ENCODE measurements around the gene MTOR. TPM values are rescaled to one million over a fixed set of nuclear protein-coding genes. Genes with fewer than 3 reads are reported as not detected.

Gene MTOR
- total RNA-seq, 1 donor from 2014 or later, result 66.3 TPM

DNA sequence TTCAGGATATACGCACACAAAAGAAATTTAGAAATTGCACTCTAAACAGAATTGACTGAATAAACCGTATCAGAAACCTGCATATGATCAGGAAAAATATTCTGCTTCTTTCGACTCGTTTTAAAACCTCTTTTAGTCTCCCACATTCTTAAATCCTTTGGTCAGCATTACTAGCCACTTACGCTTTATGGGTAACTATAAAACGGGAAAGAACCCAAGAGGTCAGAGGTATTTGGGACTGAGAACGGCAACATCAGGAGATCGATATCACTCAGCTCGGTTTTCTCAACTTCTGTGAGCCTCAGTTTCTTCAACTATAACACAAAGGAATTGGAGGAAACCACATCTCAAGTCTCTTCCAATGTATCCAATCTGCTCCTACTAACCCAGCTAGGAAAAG is 109.6 kb downstream of the MTOR start:
- Mint-ChIP-seq H3K4me3 (ENCODE audit: low read depth) (no peak overlapping the region), H3K9me3 (ENCODE audit: low read depth) (no peaks in the 10 kb centered on the region), H3K4me1 (ENCODE audit: low read depth) (no peaks in the 10 kb centered on the region), H3K27ac (no peak overlapping the region), H3K27me3 (no peaks in the 10 kb centered on the region), H3K36me3 (ENCODE audit: insufficient read depth) (peaks cover 11% of the 10 kb centered on the region)
- TF ChIP-seq, protein P1, sequence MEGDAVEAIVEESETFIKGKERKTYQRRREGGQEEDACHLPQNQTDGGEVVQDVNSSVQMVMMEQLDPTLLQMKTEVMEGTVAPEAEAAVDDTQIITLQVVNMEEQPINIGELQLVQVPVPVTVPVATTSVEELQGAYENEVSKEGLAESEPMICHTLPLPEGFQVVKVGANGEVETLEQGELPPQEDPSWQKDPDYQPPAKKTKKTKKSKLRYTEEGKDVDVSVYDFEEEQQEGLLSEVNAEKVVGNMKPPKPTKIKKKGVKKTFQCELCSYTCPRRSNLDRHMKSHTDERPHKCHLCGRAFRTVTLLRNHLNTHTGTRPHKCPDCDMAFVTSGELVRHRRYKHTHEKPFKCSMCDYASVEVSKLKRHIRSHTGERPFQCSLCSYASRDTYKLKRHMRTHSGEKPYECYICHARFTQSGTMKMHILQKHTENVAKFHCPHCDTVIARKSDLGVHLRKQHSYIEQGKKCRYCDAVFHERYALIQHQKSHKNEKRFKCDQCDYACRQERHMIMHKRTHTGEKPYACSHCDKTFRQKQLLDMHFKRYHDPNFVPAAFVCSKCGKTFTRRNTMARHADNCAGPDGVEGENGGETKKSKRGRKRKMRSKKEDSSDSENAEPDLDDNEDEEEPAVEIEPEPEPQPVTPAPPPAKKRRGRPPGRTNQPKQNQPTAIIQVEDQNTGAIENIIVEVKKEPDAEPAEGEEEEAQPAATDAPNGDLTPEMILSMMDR (IDR thresholded peaks at IDR 0.05; ENCODE audit: unreplicated experiment), result no peak
- no peak for DNase-seq (ENCODE audit: low spot score, unreplicated experiment)

DNA sequence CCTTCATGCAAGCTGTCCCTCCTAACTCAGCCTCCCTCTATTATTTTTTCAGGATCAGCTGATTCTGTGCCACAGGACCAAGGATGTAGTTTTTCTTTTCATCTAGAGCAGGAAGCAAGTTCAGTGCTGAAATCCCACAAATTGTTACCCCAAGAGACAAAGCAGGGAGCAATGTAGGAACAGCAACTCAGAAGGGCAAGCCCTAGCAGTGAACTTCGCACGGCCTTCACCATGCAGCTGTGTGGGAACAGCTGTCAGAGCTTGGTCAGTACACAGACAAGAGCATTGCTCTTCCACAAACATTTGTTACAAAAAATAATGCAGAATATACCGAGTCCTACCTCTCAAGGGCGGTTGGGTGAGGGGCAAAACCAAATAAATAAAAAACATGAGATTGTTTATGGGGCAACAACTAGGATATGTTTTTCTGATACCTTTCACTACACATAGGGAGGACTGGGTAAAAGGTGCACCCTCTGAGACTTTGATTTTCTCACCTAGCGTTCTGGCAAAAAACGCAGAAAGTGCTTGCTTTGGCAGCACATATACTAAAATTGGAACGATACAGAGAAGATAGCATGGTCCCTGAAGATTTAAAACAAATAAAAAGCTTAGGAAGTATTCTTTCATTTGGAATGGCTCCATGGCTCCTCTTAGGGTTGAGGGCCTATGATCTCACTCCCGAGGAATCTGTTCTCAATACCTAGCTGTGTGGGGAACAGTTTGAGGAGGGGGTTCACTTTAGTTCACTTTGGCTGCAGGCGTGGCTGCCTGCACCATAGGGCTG is 110.3 kb downstream of the MTOR start:
- no peak for DNase-seq (ENCODE audit: low spot score, unreplicated experiment)
- Mint-ChIP-seq H3K36me3 (ENCODE audit: insufficient read depth) (peaks cover 8% of the 10 kb centered on the region), H3K27me3 (no peaks in the 10 kb centered on the region), H3K4me3 (ENCODE audit: low read depth) (no peak overlapping the region), H3K27ac (no peak overlapping the region), H3K4me1 (ENCODE audit: low read depth) (no peaks in the 10 kb centered on the region), H3K9me3 (ENCODE audit: low read depth) (no peaks in the 10 kb centered on the region)
- TF ChIP-seq, protein P1 (IDR thresholded peaks at IDR 0.05; ENCODE audit: unreplicated experiment), result no peak

DNA sequence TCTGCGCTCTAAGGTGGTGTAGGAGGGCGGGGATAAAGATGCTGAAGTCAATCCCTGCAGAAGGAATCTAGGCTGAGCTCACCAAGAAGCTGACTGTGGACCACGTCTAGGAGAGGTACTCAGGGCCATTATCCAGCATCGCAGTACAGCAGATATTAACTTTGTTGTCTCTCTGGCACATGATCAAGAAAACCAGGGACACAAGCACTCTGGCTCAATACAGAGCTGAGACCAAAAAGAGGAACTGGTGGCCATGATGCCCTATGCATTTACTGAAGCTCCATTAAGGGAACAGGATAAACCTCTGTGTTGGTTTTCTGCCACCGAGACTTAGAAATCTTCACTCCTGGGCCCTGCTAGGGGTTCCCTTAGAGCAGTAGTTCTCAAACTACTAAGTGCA is 111.2 kb downstream of the MTOR start:
- Mint-ChIP-seq H3K4me1 (ENCODE audit: low read depth) (no peaks in the 10 kb centered on the region), H3K9me3 (ENCODE audit: low read depth) (no peaks in the 10 kb centered on the region), H3K27ac (no peak overlapping the region)

DNA sequence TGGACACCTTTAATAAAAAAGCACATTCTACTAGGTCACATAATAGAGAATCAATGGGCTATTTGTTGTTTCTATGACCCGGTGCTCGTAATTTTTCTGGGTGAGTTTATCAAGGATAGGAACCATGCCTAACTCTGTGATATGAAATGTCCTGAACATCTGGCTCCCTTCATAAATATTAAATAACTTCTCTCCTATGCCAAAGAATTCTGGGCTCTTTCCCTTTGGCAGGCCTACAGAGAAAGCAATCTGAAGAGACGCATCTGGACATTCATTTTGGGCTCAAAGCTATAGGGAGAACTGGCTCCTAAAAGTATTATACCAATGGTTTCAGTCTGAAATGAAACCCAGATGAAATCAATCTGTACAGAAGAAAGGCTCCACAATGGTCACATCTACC is 112.0 kb downstream of the MTOR start:
- H3K9me3 Mint-ChIP-seq (ENCODE audit: low read depth), result no peaks in the 10 kb centered on the region
- H3K4me3 Mint-ChIP-seq (ENCODE audit: low read depth), result no peak overlapping the region
- no peak for DNase-seq (ENCODE audit: low spot score, unreplicated experiment)
- H3K27ac Mint-ChIP-seq, result no peak overlapping the region
- no peaks in the 10 kb centered on the region for H3K4me1 Mint-ChIP-seq (ENCODE audit: low read depth)
- H3K36me3 Mint-ChIP-seq (ENCODE audit: insufficient read depth), result peaks cover 6% of the 10 kb centered on the region
- TF ChIP-seq, protein P1 (IDR thresholded peaks at IDR 0.05; ENCODE audit: unreplicated experiment), result no peak
- no peaks in the 10 kb centered on the region for H3K27me3 Mint-ChIP-seq

More for the DNA sequence above, 111.2 kb downstream of the MTOR start:
- no peak for DNase-seq (ENCODE audit: low spot score, unreplicated experiment)
- no peak overlapping the region for H3K4me3 Mint-ChIP-seq (ENCODE audit: low read depth)
- peaks cover 5% of the 10 kb centered on the region for H3K36me3 Mint-ChIP-seq (ENCODE audit: insufficient read depth)
- H3K27me3 Mint-ChIP-seq, result no peaks in the 10 kb centered on the region
- TF ChIP-seq, protein P1 (IDR thresholded peaks at IDR 0.05; ENCODE audit: unreplicated experiment), result no peak

DNA sequence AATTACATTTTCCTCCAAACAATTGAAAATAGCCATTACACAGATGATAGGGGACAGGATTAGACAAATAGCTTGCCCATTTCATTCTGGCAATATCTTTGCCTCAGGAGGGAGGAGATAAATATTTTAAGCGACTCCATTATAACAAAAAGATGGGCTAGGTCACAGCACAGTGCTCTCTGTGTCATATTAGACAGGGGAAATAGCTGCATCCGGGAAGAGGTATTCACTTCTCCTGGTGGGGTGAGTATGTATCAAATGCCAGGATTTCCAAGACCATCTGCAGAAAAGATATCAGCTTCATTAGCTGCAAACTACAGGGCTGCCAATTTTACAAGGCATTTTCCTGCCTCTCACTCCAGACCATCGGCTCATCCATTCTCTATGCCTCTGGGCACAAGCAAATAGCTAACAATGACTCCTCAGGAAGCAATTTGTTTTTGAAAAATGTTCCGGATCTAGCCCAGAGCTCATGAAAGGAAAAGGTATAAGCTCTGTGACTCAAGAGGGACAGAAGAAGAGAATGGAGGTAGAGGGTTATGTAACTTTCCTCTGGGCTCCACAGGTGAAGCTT is 115.1 kb downstream of the MTOR start:
- TF ChIP-seq, protein P1 (IDR thresholded peaks at IDR 0.05; ENCODE audit: unreplicated experiment), result no peak
- no peaks in the 10 kb centered on the region for H3K27me3 Mint-ChIP-seq
- no peak overlapping the region for H3K27ac Mint-ChIP-seq
- no peak for DNase-seq (ENCODE audit: low spot score, unreplicated experiment)
- no peak overlapping the region for H3K4me3 Mint-ChIP-seq (ENCODE audit: low read depth)
- H3K9me3 Mint-ChIP-seq (ENCODE audit: low read depth), result no peaks in the 10 kb centered on the region
- no peaks in the 10 kb centered on the region for H3K4me1 Mint-ChIP-seq (ENCODE audit: low read depth)
- H3K36me3 Mint-ChIP-seq (ENCODE audit: insufficient read depth), result peaks cover 6% of the 10 kb centered on the region

Measured in progenitor cell of endocrine pancreas (in vitro differentiated cells).